Measurements from ENCODE around the gene TPGS1.

TPGS1 gene

GRCh38 chr19:514166-514663 is 6.9 kb downstream of the TPGS1 start:
- no peak overlapping the region for H3K27ac ChIP-seq (ENCODE audit: low read depth, low read length, poor library complexity, severe bottlenecking)
- no peaks in the 10 kb centered on the region for H3F3A ChIP-seq (ENCODE audit: insufficient read depth, low read length)
- no peaks in the 10 kb centered on the region for H3K27me3 ChIP-seq (ENCODE audit: insufficient read depth, low read length)
- TF ChIP-seq EZH2 (IDR thresholded peaks at IDR 0.05; ENCODE audit: borderline replicate concordance, low read length), result no peak
- no peak for TF ChIP-seq CTCF (IDR thresholded peaks at IDR 0.05; ENCODE audit: low read length)
- H3K9me2 ChIP-seq (ENCODE audit: low read depth, low read length), result no peaks in the 10 kb centered on the region
- no peaks in the 10 kb centered on the region for H4K20me1 ChIP-seq (ENCODE audit: insufficient read depth, low read length)
- no peaks in the 10 kb centered on the region for H3K9me3 ChIP-seq (ENCODE audit: low read length)
- H2AFZ ChIP-seq (ENCODE audit: low read length), result no peak overlapping the region
- no peak overlapping the region for H3K9ac ChIP-seq (ENCODE audit: low read length)
- peaks cover 17% of the 10 kb centered on the region for H3K36me3 ChIP-seq (ENCODE audit: insufficient read depth, low read length)
- H3K4me2 ChIP-seq (ENCODE audit: low read length), result no peak overlapping the region
- H3K79me2 ChIP-seq (ENCODE audit: insufficient read depth, low read length), result no peaks in the 10 kb centered on the region
- no peak overlapping the region for H3K4me3 ChIP-seq (ENCODE audit: low read depth, low read length, poor library complexity, severe bottlenecking)
- H3K4me1 ChIP-seq (ENCODE audit: insufficient read depth, low read length, severe bottlenecking), result peaks cover 29% of the 10 kb centered on the region

- H4K20me1 ChIP-seq (ENCODE audit: insufficient read depth, low read length), result no peaks in the 10 kb centered on the region
- H3K9me3 ChIP-seq (ENCODE audit: low read length), result no peaks in the 10 kb centered on the region
- H3K27ac ChIP-seq (ENCODE audit: low read depth, low read length, poor library complexity, severe bottlenecking), result no peak overlapping the region
- H2AFZ ChIP-seq (ENCODE audit: low read length), result no peak overlapping the region
- H3K4me1 ChIP-seq (ENCODE audit: insufficient read depth, low read length, severe bottlenecking), result peaks cover 5% of the 10 kb centered on the region
- no peak overlapping the region for H3K4me3 ChIP-seq (ENCODE audit: low read depth, low read length, poor library complexity, severe bottlenecking)
- H3K9ac ChIP-seq (ENCODE audit: low read length), result no peak overlapping the region
- no peaks in the 10 kb centered on the region for H3K9me2 ChIP-seq (ENCODE audit: low read depth, low read length)
- no peaks in the 10 kb centered on the region for H3K79me2 ChIP-seq (ENCODE audit: insufficient read depth, low read length)
- H3F3A ChIP-seq (ENCODE audit: insufficient read depth, low read length), result no peaks in the 10 kb centered on the region
- H3K4me2 ChIP-seq (ENCODE audit: low read length), result no peak overlapping the region
- TF ChIP-seq CTCF (IDR thresholded peaks at IDR 0.05; ENCODE audit: low read length), result no peak
- TF ChIP-seq EZH2 (IDR thresholded peaks at IDR 0.05; ENCODE audit: borderline replicate concordance, low read length), result no peak
- peaks cover 11% of the 10 kb centered on the region; the same call in 1 of the 2 replicates for H3K36me3 ChIP-seq (ENCODE audit: insufficient read depth, low read length)
- no peaks in the 10 kb centered on the region for H3K27me3 ChIP-seq (ENCODE audit: insufficient read depth, low read length)
Observed at GRCh38 chr19:517721-518597, 10.7 kb downstream of the TPGS1 start.

- no peaks in the 10 kb centered on the region for H3K27me3 ChIP-seq (ENCODE audit: insufficient read depth, low read length)
- no peak overlapping the region for H3K9ac ChIP-seq (ENCODE audit: low read length)
- no peaks in the 10 kb centered on the region for H3K9me3 ChIP-seq (ENCODE audit: low read length)
- H3K79me2 ChIP-seq (ENCODE audit: insufficient read depth, low read length), result no peaks in the 10 kb centered on the region
- H3K4me3 ChIP-seq (ENCODE audit: low read depth, low read length, poor library complexity, severe bottlenecking), result no peak overlapping the region
- H2AFZ ChIP-seq (ENCODE audit: low read length), result no peak overlapping the region
- TF ChIP-seq EZH2 (IDR thresholded peaks at IDR 0.05; ENCODE audit: borderline replicate concordance, low read length) (no peak), CTCF (IDR thresholded peaks at IDR 0.05; ENCODE audit: low read length) (no peak)
- H3K27ac ChIP-seq (ENCODE audit: low read depth, low read length, poor library complexity, severe bottlenecking), result no peak overlapping the region
- H3K4me2 ChIP-seq (ENCODE audit: low read length), result no peak overlapping the region
- H3K4me1 ChIP-seq (ENCODE audit: insufficient read depth, low read length, severe bottlenecking), result peaks cover 6% of the 10 kb centered on the region
- no peaks in the 10 kb centered on the region for H3F3A ChIP-seq (ENCODE audit: insufficient read depth, low read length)
- no peaks in the 10 kb centered on the region for H4K20me1 ChIP-seq (ENCODE audit: insufficient read depth, low read length)
- peaks cover 7% of the 10 kb centered on the region; the same call in 1 of the 2 replicates for H3K36me3 ChIP-seq (ENCODE audit: insufficient read depth, low read length)
- no peaks in the 10 kb centered on the region for H3K9me2 ChIP-seq (ENCODE audit: low read depth, low read length)
Observed at GRCh38 chr19:518598-519231, 11.4 kb downstream of the TPGS1 start.

All from OCI-LY1 (cell line).